Ammon's horn (tissue), 1 donor: ENCODE data around the gene UBE3B.

Experiments
- DNase-seq: peaks from one replicate; pipeline ENCODE4 v3.0.0-alpha.2; 2016; ENCODE audit warnings: low spot score

Gene UBE3B

DNA sequence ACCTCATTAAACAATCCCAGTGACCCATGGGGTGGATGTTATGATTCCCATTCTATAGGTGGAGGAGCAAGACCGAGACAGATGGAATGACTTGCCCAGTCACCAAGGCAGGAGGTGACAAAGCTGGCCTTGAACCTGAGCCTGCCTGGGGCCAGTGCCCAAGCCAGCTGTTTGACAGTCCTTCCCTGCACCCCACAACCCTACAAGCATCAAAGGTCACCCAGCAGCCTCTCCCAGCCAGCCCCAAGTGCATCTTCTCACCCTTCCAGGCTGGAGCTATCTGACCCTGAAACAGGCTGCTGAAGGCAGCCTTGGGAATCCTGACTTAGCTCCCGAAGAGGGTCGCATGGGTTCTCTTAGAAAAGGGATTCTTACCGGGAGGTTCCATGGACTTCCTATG is 75.5 kb downstream of the UBE3B start:
- no peak for DNase-seq

GRCh38 chr12:109553483-109553882 is 76.0 kb downstream of the UBE3B start:
- DNase-seq: no peak

DNA sequence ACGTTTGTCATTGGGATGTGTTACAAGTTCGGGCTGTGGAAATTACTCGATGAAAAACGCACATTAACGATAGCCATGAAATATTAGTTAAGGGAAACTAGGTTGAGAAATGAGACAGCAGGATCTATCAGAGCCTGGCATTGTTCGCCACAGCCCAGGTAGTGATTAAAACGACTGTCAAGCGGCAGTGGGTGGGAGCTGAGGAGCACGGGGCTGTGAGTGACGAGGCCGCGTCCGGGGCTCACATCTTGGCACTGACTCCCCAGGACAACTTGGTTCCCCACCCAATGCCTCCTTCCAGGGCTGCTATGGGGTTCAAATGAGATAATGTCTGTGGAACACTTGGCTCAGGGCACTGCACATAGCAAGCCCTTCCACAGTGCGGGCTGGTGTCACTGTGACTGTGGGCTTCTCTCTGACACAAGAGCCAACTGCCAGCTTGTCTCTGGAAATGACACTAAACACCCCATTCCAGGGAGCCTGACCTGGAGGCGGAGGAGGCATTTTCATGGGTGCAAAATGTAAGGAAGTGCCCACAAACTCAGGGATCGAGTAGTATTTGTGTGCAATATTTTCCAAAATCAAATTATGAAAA is 76.6 kb downstream of the UBE3B start:
- DNase-seq: no peak

DNA sequence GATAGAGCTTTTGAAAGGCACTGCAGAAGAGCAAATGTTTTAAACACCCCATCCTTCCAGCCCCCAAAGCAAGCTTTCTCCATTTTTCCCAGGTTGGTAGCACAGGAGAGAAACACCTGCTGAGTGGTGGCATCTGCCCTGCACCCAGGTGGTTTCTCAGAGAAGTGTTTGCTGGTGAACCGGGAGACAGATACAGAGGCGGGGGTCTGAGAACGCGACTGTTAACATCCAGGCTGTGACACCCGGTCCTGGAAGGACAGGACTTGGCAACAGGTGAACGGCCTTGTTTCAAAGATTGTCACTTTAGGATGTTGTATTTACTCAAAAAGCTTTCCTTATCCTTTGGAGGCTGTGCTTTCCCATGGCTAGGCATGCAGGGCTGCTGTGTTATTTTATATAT is 77.3 kb downstream of the UBE3B start:
- DNase-seq: no peak

GRCh38 chr12:109555431-109556315 is 78.2 kb downstream of the UBE3B start:
- DNase-seq: no peak

GRCh38 chr12:109557200-109557599 is 79.8 kb downstream of the UBE3B start:
- no peak for DNase-seq

DNA sequence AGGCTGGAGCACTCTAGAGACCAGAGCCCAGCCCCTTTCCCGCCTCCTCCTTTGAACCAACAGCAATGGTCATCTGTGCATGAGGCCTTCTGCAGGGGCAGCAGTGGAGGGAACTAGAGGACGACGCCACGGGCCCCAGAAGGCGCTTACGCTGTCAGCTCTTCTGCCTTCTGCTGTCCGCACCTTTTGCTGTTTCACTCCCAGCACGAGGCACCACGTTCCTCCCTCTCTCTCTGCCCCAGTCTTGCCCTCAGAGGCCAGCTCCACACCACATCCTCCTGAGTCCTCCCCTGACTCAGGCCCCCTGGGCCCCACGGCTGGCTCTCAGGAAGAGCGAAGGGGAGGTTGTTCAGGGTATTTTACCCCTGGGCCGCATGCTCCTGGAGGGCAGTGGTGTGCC is 80.4 kb downstream of the UBE3B start:
- DNase-seq: no peak

DNA sequence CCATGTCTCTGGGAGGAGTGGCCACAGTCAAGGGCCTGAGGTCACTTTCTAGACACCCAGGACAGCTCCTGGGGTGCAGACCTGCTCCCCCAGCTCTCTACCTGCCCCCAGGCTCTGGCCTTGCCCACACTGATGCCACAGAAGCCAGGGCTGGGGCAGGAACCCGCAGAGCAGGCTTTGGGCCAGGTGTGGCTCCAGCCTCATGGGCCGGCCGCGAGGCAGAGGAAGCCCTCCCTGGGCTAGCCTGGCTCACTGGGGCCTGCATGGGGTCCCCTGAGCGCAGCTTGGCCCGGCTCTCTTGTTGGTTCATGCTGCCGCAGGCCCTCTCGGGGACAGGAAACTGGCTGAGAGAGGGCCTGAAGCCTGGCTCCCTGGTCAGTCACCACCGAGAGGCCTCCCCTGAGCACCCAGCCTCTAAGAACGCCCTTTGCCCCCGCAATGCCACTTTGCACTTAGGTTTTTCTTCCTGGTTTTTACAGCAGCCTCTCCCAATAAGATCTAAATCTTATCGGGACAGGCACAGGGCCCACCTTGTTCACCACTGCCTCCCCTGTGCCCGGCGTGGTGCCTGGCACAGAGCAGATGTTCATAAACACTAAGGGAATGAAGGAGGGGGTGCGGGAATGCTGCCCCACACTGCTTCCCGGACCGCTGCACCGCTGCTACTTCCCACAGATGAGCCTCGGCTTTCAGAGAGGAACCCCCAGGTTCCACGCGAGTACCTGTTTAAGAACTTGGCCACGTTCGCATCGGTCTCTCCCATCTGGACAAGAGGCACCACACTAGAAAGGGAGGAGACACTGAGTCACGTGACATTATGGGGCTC is 81.2 kb downstream of the UBE3B start:
- DNase-seq: no peak

- DNase-seq: no peak
These were observed 81.7 kb downstream of the UBE3B start for GRCh38 chr12:109559200-109559505.

DNA sequence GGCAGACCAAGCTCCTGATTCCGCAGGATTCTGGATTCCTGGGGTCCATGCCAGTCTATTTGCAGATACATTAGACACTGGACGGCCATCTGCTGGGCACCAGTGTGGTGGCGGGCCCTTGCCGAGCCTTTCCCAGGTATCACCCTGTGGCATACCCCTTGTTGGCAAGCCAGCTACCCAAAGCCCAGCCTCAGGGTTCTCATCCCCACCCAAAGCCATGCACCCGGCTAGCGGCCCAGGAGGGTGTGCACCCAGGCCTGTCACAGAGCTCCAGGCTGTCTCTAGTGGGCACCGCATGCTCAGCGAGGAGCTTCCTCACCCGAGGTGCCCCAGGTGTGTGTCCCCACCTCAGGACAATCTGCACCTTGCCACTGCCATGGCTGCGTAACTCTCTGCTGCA is 82.2 kb downstream of the UBE3B start:
- no peak for DNase-seq

DNA sequence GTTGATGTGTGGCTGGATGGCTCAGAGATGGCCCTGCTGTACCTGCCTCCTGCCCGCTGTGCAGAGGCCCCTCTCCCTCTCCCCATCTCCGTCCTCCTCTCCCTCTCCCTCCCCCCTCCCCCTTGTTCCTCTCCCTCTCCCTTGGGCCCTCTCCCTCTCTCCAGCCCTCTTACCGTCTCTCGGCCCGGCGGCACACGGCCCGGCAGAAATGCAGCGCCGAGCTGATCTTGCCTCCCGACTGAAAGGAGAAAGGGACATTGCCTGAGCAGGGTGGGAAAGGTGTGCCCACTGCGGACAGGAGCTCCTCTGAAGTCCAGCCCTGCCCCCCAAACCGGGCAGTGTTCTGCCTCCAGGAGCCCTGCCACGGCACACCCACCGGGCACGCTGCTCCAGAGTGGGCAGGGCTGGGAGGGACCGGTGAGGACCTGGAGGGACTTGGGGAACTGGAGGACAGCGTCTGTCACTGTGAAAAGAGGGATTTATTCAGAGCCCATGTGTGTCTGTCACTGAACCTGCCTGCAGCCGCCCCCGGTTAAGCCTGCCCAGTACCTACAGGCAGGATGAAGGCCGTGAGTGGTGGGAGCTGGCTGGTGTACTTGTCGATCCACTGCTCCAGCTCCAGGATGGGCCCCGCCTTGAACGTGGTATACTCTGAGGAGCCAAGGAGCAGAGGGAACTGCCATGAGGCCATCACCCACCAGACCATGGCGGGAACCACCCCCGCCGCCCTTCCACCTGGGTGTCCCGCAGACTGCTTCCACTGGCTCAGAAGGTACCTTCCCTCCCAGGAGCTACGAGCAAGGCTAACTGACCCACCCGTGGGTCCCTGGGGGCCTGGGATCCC is 83.7 kb downstream of the UBE3B start:
- DNase-seq: no peak

- DNase-seq: no peak
These were observed 84.2 kb downstream of the UBE3B start for GRCh38 chr12:109561711-109562030.

GRCh38 chr12:109562871-109563270 is 85.4 kb downstream of the UBE3B start:
- DNase-seq: no peak

DNA sequence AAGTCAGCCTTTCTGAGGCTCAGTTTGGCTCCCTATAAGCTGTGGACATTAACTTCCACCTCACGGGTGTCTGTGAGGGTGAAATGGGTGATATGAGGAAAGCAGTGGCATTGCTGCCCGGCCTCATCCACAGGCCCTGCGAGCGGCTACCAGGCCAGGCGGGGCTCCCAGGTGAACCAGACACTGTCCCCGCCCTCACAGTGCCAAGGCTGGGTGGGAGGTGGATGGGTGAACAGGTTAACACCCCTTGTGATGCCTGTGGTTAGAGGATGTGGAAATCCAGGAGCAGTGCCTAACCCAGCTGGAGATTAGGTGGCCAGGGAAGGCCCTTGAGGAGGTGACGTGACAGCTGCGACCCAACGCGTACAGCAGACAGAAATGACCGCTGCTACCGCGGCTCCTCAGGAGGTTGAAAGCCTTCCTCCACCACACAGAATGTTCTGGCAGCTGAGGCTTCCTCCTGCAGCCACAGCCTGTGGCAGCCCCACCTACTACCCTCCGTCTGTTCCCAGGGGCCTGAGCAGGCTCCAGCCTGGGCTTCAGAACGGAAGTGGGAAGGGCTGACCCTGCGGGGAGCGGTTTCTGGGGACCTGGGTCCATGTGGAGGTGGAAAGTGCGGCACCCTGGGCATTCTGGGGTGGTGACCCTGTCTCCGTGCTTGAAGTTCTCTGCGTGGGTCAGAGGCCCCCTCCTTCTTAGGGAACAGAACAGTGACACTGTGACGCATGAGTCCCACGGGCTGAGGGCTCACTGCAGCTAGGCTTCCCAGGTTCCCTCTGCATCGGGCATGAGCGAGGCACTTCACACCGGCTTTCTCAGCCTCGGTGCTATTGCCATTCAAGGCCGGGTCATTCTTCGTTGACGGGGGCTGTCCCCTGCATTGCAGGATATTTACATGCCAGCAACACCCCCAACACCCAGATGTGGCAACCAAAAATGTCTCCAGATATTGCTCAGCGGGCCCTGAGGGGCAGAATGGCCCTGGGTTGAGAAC is 86.2 kb downstream of the UBE3B start:
- DNase-seq: no peak

DNA sequence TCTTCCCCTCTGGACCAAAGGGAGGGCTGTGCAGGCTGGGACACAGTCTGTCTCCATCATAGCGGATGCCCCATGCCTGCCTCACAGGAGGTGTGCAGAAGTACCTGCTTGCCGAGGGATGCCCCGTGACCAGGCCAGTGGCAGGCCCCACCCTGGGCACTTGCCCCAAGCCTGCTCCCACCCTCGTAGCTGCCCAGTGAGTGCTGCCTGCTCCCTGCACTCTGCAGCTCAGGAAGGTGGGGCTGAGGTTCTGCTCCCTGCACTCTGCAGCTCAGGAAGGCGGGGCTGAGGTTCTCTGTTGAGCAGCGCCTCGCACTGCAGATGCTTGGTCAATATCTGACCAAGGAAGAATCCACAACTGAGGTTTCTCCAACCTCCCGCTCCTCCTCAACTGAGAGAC is 89.0 kb downstream of the UBE3B start:
- no peak for DNase-seq

DNA sequence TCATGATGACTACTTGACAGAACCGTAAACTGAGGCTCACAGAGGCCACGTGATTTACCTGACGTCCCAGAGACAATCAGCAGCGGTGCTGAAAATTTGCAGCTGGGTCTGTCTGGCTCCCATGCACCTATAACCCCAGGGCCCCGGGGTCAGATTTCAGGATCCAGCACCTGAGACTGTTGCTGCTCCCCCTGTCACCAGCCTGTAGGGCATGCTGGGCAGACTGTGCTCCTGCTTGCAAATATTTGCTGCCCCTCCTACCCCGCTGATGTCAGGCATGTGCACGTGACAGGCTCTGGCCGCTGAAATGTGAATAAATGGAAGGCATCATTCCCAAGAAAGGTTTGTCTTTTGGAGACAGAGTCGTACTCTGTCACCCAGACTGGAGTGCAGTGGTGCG is 89.9 kb downstream of the UBE3B start:
- no peak for DNase-seq

DNA sequence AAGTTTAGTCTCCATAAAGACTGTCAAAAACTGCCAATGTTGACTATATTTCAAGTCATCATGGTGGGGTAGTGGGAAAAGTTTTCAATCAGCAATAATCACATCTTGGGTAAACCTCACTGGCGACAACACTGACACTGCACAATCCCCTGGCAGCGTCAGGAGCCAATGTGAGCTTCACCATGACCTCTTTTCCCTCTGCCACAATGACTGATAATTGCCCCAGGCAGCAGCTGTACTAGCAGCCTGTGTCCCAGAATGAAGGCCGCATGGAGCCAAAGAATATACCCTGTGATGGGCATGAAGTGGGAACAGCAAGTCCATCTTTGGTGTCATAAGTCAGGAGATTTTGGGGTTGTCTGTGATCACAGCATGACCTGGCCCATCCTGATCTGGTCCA is 90.5 kb downstream of the UBE3B start:
- DNase-seq: no peak

DNA sequence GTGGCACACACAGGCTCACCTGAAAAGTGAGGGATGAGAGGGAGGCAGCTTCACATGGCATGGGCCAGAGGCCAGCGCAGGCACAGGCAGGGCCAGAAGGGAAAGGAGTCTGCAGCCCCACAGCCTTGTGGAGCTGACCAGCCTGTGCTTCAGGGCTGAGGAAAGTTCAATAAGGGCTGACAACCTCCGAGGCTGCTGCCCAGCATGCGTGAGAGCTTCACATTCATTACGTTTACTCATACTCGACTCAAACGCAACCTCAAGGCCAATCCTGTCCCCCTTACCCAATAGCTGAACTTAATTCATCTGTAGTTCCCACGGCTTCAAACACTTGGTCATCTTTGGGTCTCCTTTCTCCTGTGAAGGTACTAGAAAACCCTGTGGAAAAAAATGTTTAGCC is 91.1 kb downstream of the UBE3B start:
- no peak for DNase-seq

DNA sequence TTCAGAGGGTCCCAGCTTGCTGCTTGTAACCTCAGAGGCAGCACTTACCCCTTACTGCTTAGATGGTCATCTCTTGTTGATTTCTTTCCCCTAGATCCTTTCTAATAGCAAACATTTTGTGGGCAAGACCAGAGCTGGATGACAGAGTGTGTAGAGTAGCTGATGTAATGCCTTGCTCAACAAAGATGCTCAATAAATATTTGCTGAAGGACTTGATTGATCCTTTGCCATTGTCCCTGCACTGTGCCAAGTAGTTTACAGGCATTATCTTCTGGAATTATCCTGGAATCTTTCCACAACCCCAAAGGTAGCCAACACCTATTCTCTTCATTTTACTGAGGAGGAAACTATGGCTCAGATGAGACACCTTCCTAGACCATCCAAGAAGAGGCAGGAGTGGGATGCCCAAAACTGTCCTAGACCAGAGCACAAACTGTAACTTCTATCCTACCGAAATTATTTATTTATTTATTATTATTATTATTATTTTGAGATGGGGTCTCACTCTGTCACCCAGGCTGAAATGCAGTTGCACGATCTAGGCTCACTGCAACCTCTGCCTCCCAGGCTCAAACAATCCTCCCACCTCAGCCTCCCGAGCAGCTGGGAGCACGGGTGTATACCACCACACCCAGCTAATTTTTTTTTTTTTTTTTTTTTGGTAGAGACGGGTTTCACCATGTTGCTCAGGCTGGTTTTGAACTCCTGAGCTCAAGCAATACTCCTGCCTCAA is 94.5 kb downstream of the UBE3B start:
- no peak for DNase-seq

- no peak for DNase-seq
These were observed 95.0 kb downstream of the UBE3B start for GRCh38 chr12:109572506-109572845.
